HEK293 (cell line): ENCODE measurements around the gene DCTN4.

Source experiments
- CTCF ChIP-seq: fragments of 450-650 bp; formaldehyde crosslinking; IDR thresholded peaks from 2 replicates; pipeline ENCODE4 v1.5.1; 2016; ENCODE audit warnings: missing biosample characterization, missing genetic modification characterization
- GLIS2 ChIP-seq: fragments of 450-650 bp; formaldehyde crosslinking; IDR thresholded peaks from 2 replicates; pipeline ENCODE4 v1.5.1; 2016; ENCODE audit warnings: missing biosample characterization, missing genetic modification characterization
- IKZF3 ChIP-seq: fragments of 450-650 bp; IDR thresholded peaks from 2 replicates; pipeline ENCODE4 v1.5.0; 2018; ENCODE audit warnings: missing biosample characterization, mild to moderate bottlenecking, missing genetic modification characterization, moderate library complexity
- INSM2 ChIP-seq: fragments of 450-650 bp; formaldehyde crosslinking; IDR thresholded peaks from 2 replicates; pipeline ENCODE4 v1.5.1; 2016; ENCODE audit warnings: missing biosample characterization, missing genetic modification characterization
- OSR2 ChIP-seq: fragments of 450-650 bp; formaldehyde crosslinking; IDR thresholded peaks from 2 replicates; pipeline ENCODE4 v1.5.1; 2016; ENCODE audit warnings: missing biosample characterization, missing genetic modification characterization
- PRDM10 ChIP-seq: fragments of 450-650 bp; formaldehyde crosslinking; IDR thresholded peaks from 2 replicates; pipeline ENCODE4 v1.5.1; 2016; ENCODE audit warnings: missing biosample characterization, missing genetic modification characterization
- RBAK ChIP-seq: fragments of 450-650 bp; formaldehyde crosslinking; IDR thresholded peaks from 2 replicates; pipeline ENCODE4 v1.5.1; 2016; ENCODE audit warnings: missing biosample characterization, missing genetic modification characterization
- SALL2 ChIP-seq: fragments of 450-650 bp; formaldehyde crosslinking; IDR thresholded peaks from 2 replicates; pipeline ENCODE4 v1.5.0; 2017; ENCODE audit warnings: missing biosample characterization, mild to moderate bottlenecking, missing genetic modification characterization, borderline replicate concordance
- SP2 ChIP-seq: fragments of 450-650 bp; formaldehyde crosslinking; IDR thresholded peaks from 2 replicates; pipeline ENCODE4 v1.5.1; 2016; ENCODE audit warnings: missing biosample characterization, missing genetic modification characterization
- SP3 ChIP-seq: fragments of 450-650 bp; formaldehyde crosslinking; IDR thresholded peaks from 2 replicates; pipeline ENCODE4 v1.5.1; 2016; ENCODE audit warnings: missing biosample characterization, missing genetic modification characterization
- TRIM28 ChIP-seq: IDR thresholded peaks from 2 replicates; pipeline ENCODE4 v1.6.1; 2011; ENCODE audit warnings: low read length, control low read depth, borderline replicate concordance
- ZBTB20 ChIP-seq: fragments of 450-650 bp; formaldehyde crosslinking; IDR thresholded peaks from 2 replicates; pipeline ENCODE4 v1.5.1; 2016; ENCODE audit warnings: missing biosample characterization, missing genetic modification characterization
- ZBTB48 ChIP-seq: fragments of 450-650 bp; formaldehyde crosslinking; IDR thresholded peaks from 2 replicates; pipeline ENCODE4 v1.5.1; 2016; ENCODE audit warnings: missing biosample characterization, missing genetic modification characterization
- ZNF175 ChIP-seq: fragments of 450-650 bp; formaldehyde crosslinking; IDR thresholded peaks from 2 replicates; pipeline ENCODE4 v1.5.1; 2016; ENCODE audit warnings: missing biosample characterization, missing genetic modification characterization
- ZNF280D ChIP-seq: fragments of 450-650 bp; formaldehyde crosslinking; IDR thresholded peaks from 2 replicates; pipeline ENCODE4 v1.5.1; 2016; ENCODE audit warnings: missing biosample characterization, missing genetic modification characterization
- ZNF362 ChIP-seq: fragments of 450-650 bp; formaldehyde crosslinking; IDR thresholded peaks from 2 replicates; pipeline ENCODE4 v1.5.1; 2016; ENCODE audit warnings: missing biosample characterization, missing genetic modification characterization
- ZNF398 ChIP-seq: fragments of 450-650 bp; formaldehyde crosslinking; IDR thresholded peaks from 2 replicates; pipeline ENCODE4 v1.5.1; 2017; ENCODE audit warnings: missing biosample characterization, missing genetic modification characterization
- ZNF423 ChIP-seq: fragments of 450-650 bp; formaldehyde crosslinking; IDR thresholded peaks from 2 replicates; pipeline ENCODE4 v1.5.1; 2016; ENCODE audit warnings: missing biosample characterization, missing genetic modification characterization
- ZNF501 ChIP-seq: fragments of 450-650 bp; formaldehyde crosslinking; IDR thresholded peaks from 2 replicates; pipeline ENCODE4 v1.5.1; 2016; ENCODE audit warnings: missing biosample characterization, missing genetic modification characterization
- ZNF600 ChIP-seq: fragments of 450-650 bp; formaldehyde crosslinking; IDR thresholded peaks from 2 replicates; pipeline ENCODE4 v1.5.1; 2016; ENCODE audit warnings: missing biosample characterization, missing genetic modification characterization
- ZNF623 ChIP-seq: fragments of 450-650 bp; formaldehyde crosslinking; IDR thresholded peaks from 2 replicates; pipeline ENCODE4 v1.5.1; 2016; ENCODE audit warnings: missing biosample characterization, missing genetic modification characterization
- ZNF626 ChIP-seq: fragments of 450-650 bp; sonication (Bioruptor Pico); formaldehyde crosslinking; IDR thresholded peaks from 2 replicates; pipeline ENCODE4 v1.5.1; 2018; ENCODE audit warnings: missing biosample characterization, missing genetic modification characterization, inconsistent platforms
- ZNF664 ChIP-seq: fragments of 450-650 bp; formaldehyde crosslinking; IDR thresholded peaks from 2 replicates; pipeline ENCODE4 v1.5.1; 2016; ENCODE audit warnings: missing biosample characterization, missing genetic modification characterization
- ZNF768 ChIP-seq: fragments of 450-650 bp; formaldehyde crosslinking; IDR thresholded peaks from 2 replicates; pipeline ENCODE4 v1.5.1; 2018; ENCODE audit warnings: missing biosample characterization, mild to moderate bottlenecking, missing genetic modification characterization
- ZSCAN18 ChIP-seq: fragments of 450-650 bp; formaldehyde crosslinking; IDR thresholded peaks from 2 replicates; pipeline ENCODE4 v1.5.1; 2016; ENCODE audit warnings: missing biosample characterization, missing genetic modification characterization

DCTN4 gene

GRCh38 chr5:150783422-150783928 lies 24.7 kb upstream of the DCTN4 start (continued):
- no peak for TF ChIP-seq ZNF623 (tag by site-specific recombination)
- no peak for TF ChIP-seq ZNF280D
- no peak for TF ChIP-seq SP3
- peak; percentile 90 for TF ChIP-seq IKZF3 (tag by site-specific recombination)
- peak; percentile 33; the same call in 1 of the 2 replicates for TF ChIP-seq INSM2
- no peak for TF ChIP-seq ZSCAN18
- TF ChIP-seq PRDM10: peak; percentile 69
- peak; percentile 55; the same call in 1 of the 2 replicates for TF ChIP-seq ZBTB20 (tag by site-specific recombination)
- peak; percentile 44; the same call in 1 of the 2 replicates for TF ChIP-seq ZBTB48 (tag by site-specific recombination)
- peak; percentile 97 for TF ChIP-seq ZNF362 (tag by site-specific recombination)
- TF ChIP-seq OSR2 (tag by site-specific recombination): peak; percentile 95
- TF ChIP-seq ZNF664 (tag by site-specific recombination): no peak
- no peak for TF ChIP-seq ZNF175 (tag by site-specific recombination)
- TF ChIP-seq ZNF768: no peak
- TF ChIP-seq ZNF398 (tag by site-specific recombination): peak; percentile 68
- no peak for TF ChIP-seq SALL2 (tag by site-specific recombination)
- TF ChIP-seq ZNF501 (tag by site-specific recombination): 0 out of 2 replicates have a peak, but pooled peaks have one; percentile 22
- peak; percentile 51 for TF ChIP-seq SP2 (tag by site-specific recombination)
- TF ChIP-seq ZNF423 (tag by site-specific recombination): peak; percentile 59; the same call in 1 of the 2 replicates
- TF ChIP-seq ZNF626 (tag by site-specific recombination): no peak
- peak; percentile 81 for TF ChIP-seq ZNF600
- no peak for TF ChIP-seq CTCF (tag by site-specific recombination)
- TF ChIP-seq TRIM28: peak; percentile 61; the same call in 1 of the 2 replicates
- no peak for TF ChIP-seq RBAK (tag by site-specific recombination)
- no peak for TF ChIP-seq GLIS2
